Spleen (tissue), 11 donors: Measurements from ENCODE around the gene STAG1. TPM values are rescaled to one million over a fixed set of nuclear protein-coding genes. Genes with fewer than 3 reads are reported as not detected.

Experiments used
- DNase-seq: peaks from one replicate; pipeline ENCODE4 v3.0.0-alpha.2; 2020
- H3K27ac ChIP-seq, 8 donors: fragments of 200-600 bp; sonication (generic) in 7 of 8; 1 replicate in 4 of 8; 2 replicates in 4 of 8; pipeline versions ENCODE4 v1.5.0 to v1.8.0; 2016 to 2021; ENCODE audit warnings: inconsistent platforms in 4 of 8, mild to moderate bottlenecking in 4 of 8, moderate library complexity in 1 of 8
- H3K27me3 ChIP-seq, 7 donors: fragments of 200-600 bp; sonication (generic) in 6 of 7; replicated peaks in 1 of 7; 1 replicate in 4 of 7; 2 replicates in 3 of 7; pipeline versions ENCODE4 v1.5.0 to v1.8.0; 2016 to 2021; ENCODE audit warnings: inconsistent platforms in 3 of 7, mild to moderate bottlenecking in 1 of 7
- H3K36me3 ChIP-seq, 6 donors: fragments of 200-600 bp; sonication (generic) in 5 of 6; 1 replicate in 4 of 6; 2 replicates in 2 of 6; pipeline versions ENCODE4 v1.5.0 to v1.8.0; 2016 to 2021; ENCODE audit warnings: inconsistent platforms in 2 of 6
- H3K4me1 ChIP-seq, 6 donors: fragments of 200-600 bp; sonication (generic) in 5 of 6; 1 replicate in 3 of 6; 2 replicates in 3 of 6; pipeline versions ENCODE4 v1.5.0 to v1.8.0; 2016 to 2021; ENCODE audit warnings: inconsistent platforms in 3 of 6
- H3K4me3 ChIP-seq, 8 donors: fragments of 200-600 bp; sonication (generic) in 7 of 8; 1 replicate in 4 of 8; 2 replicates in 4 of 8; pipeline versions ENCODE4 v1.5.0 to v1.8.0; 2016 to 2021; ENCODE audit warnings: inconsistent platforms in 4 of 8, mild to moderate bottlenecking in 4 of 8, moderate library complexity in 2 of 8
- H3K9me3 ChIP-seq, 8 donors: fragments of 200-600 bp; sonication (generic) in 7 of 8; 1 replicate in 4 of 8; 2 replicates in 4 of 8; pipeline versions ENCODE4 v1.5.0 to v1.8.0; 2016 to 2021; ENCODE audit warnings: inconsistent platforms in 4 of 8
- CTCF ChIP-seq, 11 experiments: fragments of 200-600 bp in 7 of 11; fragments of 450-650 bp in 4 of 11; sonication (generic) in 4 of 11; IDR thresholded peaks in 8 of 11; conservative IDR thresholded peaks in 3 of 11; 1 replicate in 7 of 11; 2 replicates in 4 of 11; pipeline versions ENCODE4 v1.4.0 to v1.8.0; 2016 to 2021; ENCODE audit warnings: antibody characterized with exemption in 11 of 11, inconsistent platforms in 4 of 11, mild to moderate bottlenecking in 1 of 11
- POLR2A ChIP-seq, 3 donors: fragments of 450-650 bp; IDR thresholded peaks; one replicate each; pipeline ENCODE4 v1.5.1; 2017; ENCODE audit warnings: antibody characterized with exemption in 3 of 3, mild to moderate bottlenecking in 1 of 3
- POLR2AphosphoS5 ChIP-seq, 3 donors: sonication (generic); formaldehyde crosslinking; IDR thresholded peaks; one replicate each; pipeline ENCODE4 v1.5.1; 2017; ENCODE audit warnings: antibody characterized with exemption in 3 of 3
- WGBS, 5 donors: extraction: QIAGEN DNeasy Blood & Tissue Kit in 3 of 5; methylation state at CpG; one replicate each; pipeline versions ENCODE4 v1.1.5 to v1.1.7; 2013 to 2018; 5-methylcytosine and 5-hydroxymethylcytosine counted together
- intact Hi-C: fragments of 100-400 bp; cut with DNase I; formaldehyde crosslinking; loops from one replicate; pipeline ENCODE4 v1.15.0; 2023; ENCODE audit warnings: low total_unique reads
- polyA plus RNA-seq, 3 donors: library from polyadenylated mRNA; stranded (reverse); fragments of 200-250 nt; gene quantifications; one replicate each; pipeline ENCODE4 v1.2.1, GENCODE V29; 2013
- total RNA-seq, 7 donors: library from RNA; depleted of rRNA in 3 of 7; stranded (reverse); fragments of >200 nt in 3 of 7; fragmentation: NEBNext Ultra II Directional in 4 of 7; extraction: Animal tissue kit (Norgen Biotek cat#: 25700) in 4 of 7; gene quantifications; one replicate each; pipeline versions ENCODE4 v1.1.0 to v1.2.1, GENCODE V29; 2016 to 2021
- donor health status: healthy with polysubstance abuse.
- donor health status: DM: no; HTN: no; CAD: no; lungs with moderate emphysema.
- donor health status: DM: no; HTN: no; CAD: no.
- donor health status: Bipolar disorder and iron deficiency.
- donor health status: healthy.
- donor health status: DM: no; HTN: no; CAD: no.
- donor health status: DM: yes; HTN: yes; CAD: no.

The STAG1 gene
- total and polyA plus RNA-seq, 10 donors, result 7.2 to 61.6 (median 47.3) TPM

GRCh38 chr3:136385457-136385856, 366.7 kb downstream of the STAG1 start:
- H3K4me3 ChIP-seq, result no peak overlapping the region
- peaks cover 0 to 12% (median 0%) of the 10 kb centered on the region in 6 donors for H3K36me3 ChIP-seq
- H3K9me3 ChIP-seq, result no peaks in the 10 kb centered on the region
- 71 to 85% (median 83%) methylated on average over 2 of the region's 2 CpGs for WGBS, 5 donors
- intact Hi-C loops, result loop anchor here (10.0 kb wide), 1 partner anchor 311 kb away; no protein-coding TSS in a partner anchor
- no peaks in the 10 kb centered on the region for H3K27me3 ChIP-seq
- TF ChIP-seq CTCF (IDR thresholded peaks at IDR 0.05 in 8 of 11, conservative IDR thresholded peaks at IDR 0.05 in 3 of 11) (no peak), POLR2AphosphoS5 (IDR thresholded peaks at IDR 0.05) (no peak), POLR2A (IDR thresholded peaks at IDR 0.05) (no peak)
- no peak for DNase-seq
- no peak overlapping the region for H3K27ac ChIP-seq
- no peaks in the 10 kb centered on the region for H3K4me1 ChIP-seq

- intact Hi-C loops, result loop anchor here (10.0 kb wide), 1 partner anchor 306 kb away; no protein-coding TSS in a partner anchor
- H3K9me3 ChIP-seq, result no peaks in the 10 kb centered on the region
- H3K4me1 ChIP-seq, result no peaks in the 10 kb centered on the region
- H3K27ac ChIP-seq, result no peak overlapping the region
- TF ChIP-seq CTCF (IDR thresholded peaks at IDR 0.05 in 8 of 11, conservative IDR thresholded peaks at IDR 0.05 in 3 of 11) (no peak), POLR2AphosphoS5 (IDR thresholded peaks at IDR 0.05) (no peak), POLR2A (IDR thresholded peaks at IDR 0.05) (no peak)
- no peaks in the 10 kb centered on the region for H3K27me3 ChIP-seq
- DNase-seq, result no peak
- H3K36me3 ChIP-seq, result peaks cover 2 to 32% (median 7%) of the 10 kb centered on the region in 6 donors
- no peak overlapping the region for H3K4me3 ChIP-seq
- WGBS, 5 donors, result 82 to 94% (median 88%) methylated on average over 2 of the region's 2 CpGs
Measured at GRCh38 chr3:136381051-136381450, 371.1 kb downstream of the STAG1 start.

GRCh38 chr3:136380530-136380929, 371.6 kb downstream of the STAG1 start:
- Histone ChIP-seq H3K9me3 (no peaks in the 10 kb centered on the region), H3K27ac (no peak overlapping the region), H3K4me3 (no peak overlapping the region), H3K4me1 (no peaks in the 10 kb centered on the region), H3K36me3 (peaks cover 2 to 29% (median 7%) of the 10 kb centered on the region in 6 donors), H3K27me3 (no peaks in the 10 kb centered on the region)
- intact Hi-C loops, result loop anchor here (10.0 kb wide), 1 partner anchor 306 kb away; no protein-coding TSS in a partner anchor
- TF ChIP-seq CTCF (IDR thresholded peaks at IDR 0.05 in 8 of 11, conservative IDR thresholded peaks at IDR 0.05 in 3 of 11) (no peak), POLR2AphosphoS5 (IDR thresholded peaks at IDR 0.05) (no peak), POLR2A (IDR thresholded peaks at IDR 0.05) (no peak)
- DNase-seq, result no peak
- WGBS, 5 donors, result 82 to 91% (median 88%) methylated on average over 6 of the region's 6 CpGs

GRCh38 chr3:136378011-136378410, 374.2 kb downstream of the STAG1 start:
- Histone ChIP-seq H3K27me3 (no peaks in the 10 kb centered on the region), H3K9me3 (no peaks in the 10 kb centered on the region), H3K4me1 (no peaks in the 10 kb centered on the region), H3K36me3 (peaks cover 2 to 39% (median 7%) of the 10 kb centered on the region in 6 donors), H3K4me3 (no peak overlapping the region), H3K27ac (no peak overlapping the region)
- DNase-seq, result no peak
- TF ChIP-seq POLR2A (IDR thresholded peaks at IDR 0.05), result no peak
- TF ChIP-seq POLR2AphosphoS5 (IDR thresholded peaks at IDR 0.05), result no peak
- TF ChIP-seq CTCF (IDR thresholded peaks at IDR 0.05 in 8 of 11, conservative IDR thresholded peaks at IDR 0.05 in 3 of 11), result no peak
- WGBS, 5 donors, result 73 to 90% (median 88%) methylated on average over 1 of the region's 1 CpG
- intact Hi-C loops, result no loop called here
